ENCODE results near the gene NME7. TPM values are rescaled to one million over a fixed set of nuclear protein-coding genes. Genes with fewer than 3 reads are reported as not detected.

Gene NME7
- total RNA-seq, 1 experiment from 2014 or later = 30.3 TPM

DNA sequence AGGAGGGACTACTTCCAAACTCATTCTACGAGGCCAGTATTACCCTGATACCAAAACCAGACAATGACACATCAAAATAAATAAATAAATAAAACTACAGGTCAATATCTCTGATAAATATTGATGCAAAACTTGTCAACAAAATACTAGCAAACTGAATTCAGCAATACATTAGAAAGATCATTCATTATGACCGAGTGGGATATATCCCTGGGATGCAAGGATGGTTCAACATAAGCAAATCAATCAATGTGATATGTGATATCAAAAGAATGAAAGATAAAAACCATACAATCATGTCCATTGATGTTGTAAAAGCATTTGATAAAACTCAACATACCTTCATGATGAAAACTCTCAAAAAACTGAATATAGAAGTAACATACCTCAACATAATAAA is 36.7 kb downstream of the NME7 start:
- H3K36me3 ChIP-seq (ENCODE audit: control insufficient read depth, insufficient read depth, low read length) = no peaks in the 10 kb centered on the region
- no peaks in the 10 kb centered on the region for H3K9me3 ChIP-seq (ENCODE audit: control insufficient read depth, insufficient read depth, low read depth, low read length)
- DNase-seq (ENCODE audit: low read depth, low spot score) (no peak), ATAC-seq (no peak)
- no TSS peak for BruUV-seq (replicated peaks)
- no peaks in the 10 kb centered on the region for H3K27me3 ChIP-seq (ENCODE audit: control insufficient read depth, insufficient read depth, low read length)
- CTCF ChIA-PET = no interaction called here
- no peak overlapping the region for H3K4me3 ChIP-seq (ENCODE audit: low read depth in 2 of 2, low read length in 2 of 2)
- no peak for TF ChIP-seq TCF7L2 (IDR thresholded peaks at IDR 0.05; ENCODE audit: low read depth, low read length)
- TF ChIP-seq, protein P1, sequence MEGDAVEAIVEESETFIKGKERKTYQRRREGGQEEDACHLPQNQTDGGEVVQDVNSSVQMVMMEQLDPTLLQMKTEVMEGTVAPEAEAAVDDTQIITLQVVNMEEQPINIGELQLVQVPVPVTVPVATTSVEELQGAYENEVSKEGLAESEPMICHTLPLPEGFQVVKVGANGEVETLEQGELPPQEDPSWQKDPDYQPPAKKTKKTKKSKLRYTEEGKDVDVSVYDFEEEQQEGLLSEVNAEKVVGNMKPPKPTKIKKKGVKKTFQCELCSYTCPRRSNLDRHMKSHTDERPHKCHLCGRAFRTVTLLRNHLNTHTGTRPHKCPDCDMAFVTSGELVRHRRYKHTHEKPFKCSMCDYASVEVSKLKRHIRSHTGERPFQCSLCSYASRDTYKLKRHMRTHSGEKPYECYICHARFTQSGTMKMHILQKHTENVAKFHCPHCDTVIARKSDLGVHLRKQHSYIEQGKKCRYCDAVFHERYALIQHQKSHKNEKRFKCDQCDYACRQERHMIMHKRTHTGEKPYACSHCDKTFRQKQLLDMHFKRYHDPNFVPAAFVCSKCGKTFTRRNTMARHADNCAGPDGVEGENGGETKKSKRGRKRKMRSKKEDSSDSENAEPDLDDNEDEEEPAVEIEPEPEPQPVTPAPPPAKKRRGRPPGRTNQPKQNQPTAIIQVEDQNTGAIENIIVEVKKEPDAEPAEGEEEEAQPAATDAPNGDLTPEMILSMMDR (IDR thresholded peaks at IDR 0.05) = no peak
- TF ChIP-seq, protein P2, sequence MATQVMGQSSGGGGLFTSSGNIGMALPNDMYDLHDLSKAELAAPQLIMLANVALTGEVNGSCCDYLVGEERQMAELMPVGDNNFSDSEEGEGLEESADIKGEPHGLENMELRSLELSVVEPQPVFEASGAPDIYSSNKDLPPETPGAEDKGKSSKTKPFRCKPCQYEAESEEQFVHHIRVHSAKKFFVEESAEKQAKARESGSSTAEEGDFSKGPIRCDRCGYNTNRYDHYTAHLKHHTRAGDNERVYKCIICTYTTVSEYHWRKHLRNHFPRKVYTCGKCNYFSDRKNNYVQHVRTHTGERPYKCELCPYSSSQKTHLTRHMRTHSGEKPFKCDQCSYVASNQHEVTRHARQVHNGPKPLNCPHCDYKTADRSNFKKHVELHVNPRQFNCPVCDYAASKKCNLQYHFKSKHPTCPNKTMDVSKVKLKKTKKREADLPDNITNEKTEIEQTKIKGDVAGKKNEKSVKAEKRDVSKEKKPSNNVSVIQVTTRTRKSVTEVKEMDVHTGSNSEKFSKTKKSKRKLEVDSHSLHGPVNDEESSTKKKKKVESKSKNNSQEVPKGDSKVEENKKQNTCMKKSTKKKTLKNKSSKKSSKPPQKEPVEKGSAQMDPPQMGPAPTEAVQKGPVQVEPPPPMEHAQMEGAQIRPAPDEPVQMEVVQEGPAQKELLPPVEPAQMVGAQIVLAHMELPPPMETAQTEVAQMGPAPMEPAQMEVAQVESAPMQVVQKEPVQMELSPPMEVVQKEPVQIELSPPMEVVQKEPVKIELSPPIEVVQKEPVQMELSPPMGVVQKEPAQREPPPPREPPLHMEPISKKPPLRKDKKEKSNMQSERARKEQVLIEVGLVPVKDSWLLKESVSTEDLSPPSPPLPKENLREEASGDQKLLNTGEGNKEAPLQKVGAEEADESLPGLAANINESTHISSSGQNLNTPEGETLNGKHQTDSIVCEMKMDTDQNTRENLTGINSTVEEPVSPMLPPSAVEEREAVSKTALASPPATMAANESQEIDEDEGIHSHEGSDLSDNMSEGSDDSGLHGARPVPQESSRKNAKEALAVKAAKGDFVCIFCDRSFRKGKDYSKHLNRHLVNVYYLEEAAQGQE (IDR thresholded peaks at IDR 0.05; ENCODE audit: insufficient read depth in 1 of 2, low read depth in 2 of 2, low read length in 1 of 2) = no peak
- no peak for TF ChIP-seq POLR2AphosphoS5 (IDR thresholded peaks at IDR 0.05; ENCODE audit: low read depth, low read length)
- TF ChIP-seq SIN3A (IDR thresholded peaks at IDR 0.05; ENCODE audit: borderline replicate concordance, insufficient read depth, low read depth, low read length) = no peak
- in situ Hi-C loops (cut with HindIII; ENCODE audit: low pct_unique_long_range_greater_than_20kb, low sequenced_read_pairs) = no loop called here
- H3K27ac ChIP-seq (ENCODE audit: low read length) = no peak overlapping the region
- POLR2A ChIA-PET = no interaction called here
- H3K4me1 ChIP-seq (ENCODE audit: control insufficient read depth, insufficient read depth, low read length) = no peaks in the 10 kb centered on the region; the same call in 1 of the 2 replicates
- intact Hi-C loops (cut with micrococcal nuclease; ENCODE audit: unreplicated experiment) = no loop called here

DNA sequence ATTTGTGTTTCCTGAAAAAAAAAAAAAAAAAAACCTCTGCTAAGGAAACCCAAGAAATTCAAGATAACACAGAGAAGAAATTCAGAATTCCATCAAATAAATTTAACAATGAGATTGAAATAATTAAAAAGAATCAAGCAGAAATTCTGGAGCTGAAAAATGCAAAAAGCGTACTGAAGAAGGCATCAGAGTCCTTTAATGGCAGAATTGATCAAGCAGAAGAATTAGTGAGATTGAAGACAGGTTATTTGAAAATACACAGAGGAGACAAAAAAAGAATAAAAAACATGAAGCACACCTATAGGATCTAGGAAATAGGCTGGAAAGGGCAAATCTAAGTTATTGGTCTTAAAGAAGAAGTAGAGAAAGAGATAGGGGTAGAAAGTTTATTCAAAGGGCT is 38.2 kb downstream of the NME7 start:
- Histone ChIP-seq H3K4me3 (ENCODE audit: low read depth in 2 of 2, low read length in 2 of 2) (no peak overlapping the region), H3K9me3 (ENCODE audit: control insufficient read depth, insufficient read depth, low read depth, low read length) (no peaks in the 10 kb centered on the region), H3K4me1 (ENCODE audit: control insufficient read depth, insufficient read depth, low read length) (peaks cover 2% of the 10 kb centered on the region; the same call in 1 of the 2 replicates), H3K27ac (ENCODE audit: low read length) (no peak overlapping the region), H3K27me3 (ENCODE audit: control insufficient read depth, insufficient read depth, low read length) (no peaks in the 10 kb centered on the region), H3K36me3 (ENCODE audit: control insufficient read depth, insufficient read depth, low read length) (no peaks in the 10 kb centered on the region)
- TF ChIP-seq POLR2AphosphoS5 (IDR thresholded peaks at IDR 0.05; ENCODE audit: low read depth, low read length) (no peak), SIN3A (IDR thresholded peaks at IDR 0.05; ENCODE audit: borderline replicate concordance, insufficient read depth, low read depth, low read length) (no peak), TCF7L2 (IDR thresholded peaks at IDR 0.05; ENCODE audit: low read depth, low read length) (no peak)
- TF ChIP-seq, protein P1 (IDR thresholded peaks at IDR 0.05) = no peak
- TF ChIP-seq, protein P2 (IDR thresholded peaks at IDR 0.05; ENCODE audit: insufficient read depth in 1 of 2, low read depth in 2 of 2, low read length in 1 of 2) = no peak
- DNase-seq (ENCODE audit: low read depth, low spot score) (no peak), ATAC-seq (no peak)
- ChIA-PET CTCF (no interaction called here), POLR2A (no interaction called here)
- in situ Hi-C loops (cut with HindIII; ENCODE audit: low pct_unique_long_range_greater_than_20kb, low sequenced_read_pairs) (no loop called here), intact Hi-C loops (cut with micrococcal nuclease; ENCODE audit: unreplicated experiment) (no loop called here)
- no TSS peak for BruUV-seq (replicated peaks)
